ENCODE measurements around the gene ZDHHC8. TPM values are rescaled to one million over a fixed set of nuclear protein-coding genes. Genes with fewer than 3 reads are reported as not detected.

The ZDHHC8 gene
- total RNA-seq, 1 donor from 2014 or later = 100 TPM

- Mint-ChIP-seq H3K4me3 (no peak overlapping the region), H3K9me3 (no peaks in the 10 kb centered on the region), H3K27ac (no peak overlapping the region), H3K27me3 (no peaks in the 10 kb centered on the region), H3K36me3 (ENCODE audit: low read depth) (no peaks in the 10 kb centered on the region), H3K4me1 (no peaks in the 10 kb centered on the region)
- intact Hi-C loops (cut with micrococcal nuclease) = no loop called here
- no peak for DNase-seq
Measured at GRCh38 chr22:20170170-20170569, 38.6 kb downstream of the ZDHHC8 start.

GRCh38 chr22:20171288-20172140 is 39.9 kb downstream of the ZDHHC8 start:
- no peak overlapping the region for H3K4me3 Mint-ChIP-seq
- no peaks in the 10 kb centered on the region for H3K4me1 Mint-ChIP-seq
- no peaks in the 10 kb centered on the region for H3K9me3 Mint-ChIP-seq

GRCh38 chr22:20172141-20172613 is 40.6 kb downstream of the ZDHHC8 start:
- intact Hi-C loops (cut with micrococcal nuclease) = no loop called here
- no peaks in the 10 kb centered on the region for H3K36me3 Mint-ChIP-seq (ENCODE audit: low read depth)
- no peaks in the 10 kb centered on the region for H3K9me3 Mint-ChIP-seq
- H3K4me3 Mint-ChIP-seq = no peak overlapping the region
- H3K27ac Mint-ChIP-seq = no peak overlapping the region
- DNase-seq = no peak
- no peaks in the 10 kb centered on the region for H3K4me1 Mint-ChIP-seq
- H3K27me3 Mint-ChIP-seq = no peaks in the 10 kb centered on the region

More at GRCh38 chr22:20171288-20172140, 39.9 kb downstream of the ZDHHC8 start:
- intact Hi-C loops (cut with micrococcal nuclease) = no loop called here
- no peaks in the 10 kb centered on the region for H3K27me3 Mint-ChIP-seq
- no peak overlapping the region for H3K27ac Mint-ChIP-seq
- no peaks in the 10 kb centered on the region for H3K36me3 Mint-ChIP-seq (ENCODE audit: low read depth)
- DNase-seq = no peak

GRCh38 chr22:20173246-20173645 is 41.6 kb downstream of the ZDHHC8 start:
- Mint-ChIP-seq H3K9me3 (no peaks in the 10 kb centered on the region), H3K27me3 (no peaks in the 10 kb centered on the region), H3K4me3 (no peak overlapping the region), H3K27ac (no peak overlapping the region), H3K4me1 (no peaks in the 10 kb centered on the region), H3K36me3 (ENCODE audit: low read depth) (no peaks in the 10 kb centered on the region)
- no peak for DNase-seq
- intact Hi-C loops (cut with micrococcal nuclease) = no loop called here

GRCh38 chr22:20173772-20174171 is 42.2 kb downstream of the ZDHHC8 start:
- Mint-ChIP-seq H3K4me3 (no peak overlapping the region), H3K27me3 (no peaks in the 10 kb centered on the region), H3K9me3 (no peaks in the 10 kb centered on the region), H3K27ac (no peak overlapping the region), H3K36me3 (ENCODE audit: low read depth) (no peaks in the 10 kb centered on the region), H3K4me1 (no peaks in the 10 kb centered on the region)
- no peak for DNase-seq
- intact Hi-C loops (cut with micrococcal nuclease) = no loop called here

- Mint-ChIP-seq H3K27me3 (no peaks in the 10 kb centered on the region), H3K4me1 (no peaks in the 10 kb centered on the region), H3K36me3 (ENCODE audit: low read depth) (no peaks in the 10 kb centered on the region), H3K27ac (no peak overlapping the region), H3K9me3 (no peaks in the 10 kb centered on the region), H3K4me3 (no peak overlapping the region)
- DNase-seq = no peak
- intact Hi-C loops (cut with micrococcal nuclease) = no loop called here
Measured at GRCh38 chr22:20174785-20175596, 43.4 kb downstream of the ZDHHC8 start.

GRCh38 chr22:20175597-20175900 is 43.9 kb downstream of the ZDHHC8 start:
- no peaks in the 10 kb centered on the region for H3K36me3 Mint-ChIP-seq (ENCODE audit: low read depth)
- H3K27me3 Mint-ChIP-seq = no peaks in the 10 kb centered on the region
- DNase-seq = no peak
- H3K4me1 Mint-ChIP-seq = no peaks in the 10 kb centered on the region
- intact Hi-C loops (cut with micrococcal nuclease) = no loop called here
- H3K9me3 Mint-ChIP-seq = no peaks in the 10 kb centered on the region
- H3K4me3 Mint-ChIP-seq = no peak overlapping the region
- no peak overlapping the region for H3K27ac Mint-ChIP-seq

GRCh38 chr22:20176421-20177085 is 44.9 kb downstream of the ZDHHC8 start:
- H3K27me3 Mint-ChIP-seq = no peaks in the 10 kb centered on the region
- no peaks in the 10 kb centered on the region for H3K36me3 Mint-ChIP-seq (ENCODE audit: low read depth)
- no peak for DNase-seq
- H3K9me3 Mint-ChIP-seq = no peaks in the 10 kb centered on the region
- H3K27ac Mint-ChIP-seq = no peak overlapping the region
- H3K4me1 Mint-ChIP-seq = no peaks in the 10 kb centered on the region
- intact Hi-C loops (cut with micrococcal nuclease) = no loop called here
- no peak overlapping the region for H3K4me3 Mint-ChIP-seq

- H3K27ac Mint-ChIP-seq = no peak overlapping the region
- H3K36me3 Mint-ChIP-seq (ENCODE audit: low read depth) = no peaks in the 10 kb centered on the region
- no peaks in the 10 kb centered on the region for H3K9me3 Mint-ChIP-seq
- H3K4me1 Mint-ChIP-seq = no peaks in the 10 kb centered on the region
- intact Hi-C loops (cut with micrococcal nuclease) = no loop called here
- no peak overlapping the region for H3K4me3 Mint-ChIP-seq
- no peak for DNase-seq
- no peaks in the 10 kb centered on the region for H3K27me3 Mint-ChIP-seq
Measured at GRCh38 chr22:20177217-20177911, 45.8 kb downstream of the ZDHHC8 start.

GRCh38 chr22:20178075-20178914 is 46.7 kb downstream of the ZDHHC8 start:
- Mint-ChIP-seq H3K4me3 (no peak overlapping the region), H3K4me1 (no peaks in the 10 kb centered on the region), H3K9me3 (no peaks in the 10 kb centered on the region), H3K27me3 (no peaks in the 10 kb centered on the region), H3K36me3 (ENCODE audit: low read depth) (no peaks in the 10 kb centered on the region), H3K27ac (no peak overlapping the region)
- no peak for DNase-seq
- intact Hi-C loops (cut with micrococcal nuclease) = no loop called here

- H3K27me3 Mint-ChIP-seq = no peaks in the 10 kb centered on the region
- H3K36me3 Mint-ChIP-seq (ENCODE audit: low read depth) = no peaks in the 10 kb centered on the region
- no peak for DNase-seq
- no peaks in the 10 kb centered on the region for H3K9me3 Mint-ChIP-seq
- intact Hi-C loops (cut with micrococcal nuclease) = no loop called here
- H3K4me1 Mint-ChIP-seq = no peaks in the 10 kb centered on the region
- no peak overlapping the region for H3K27ac Mint-ChIP-seq
- no peak overlapping the region for H3K4me3 Mint-ChIP-seq
Measured at GRCh38 chr22:20178915-20179227, 47.3 kb downstream of the ZDHHC8 start.

GRCh38 chr22:20179455-20180244 is 48.0 kb downstream of the ZDHHC8 start:
- intact Hi-C loops (cut with micrococcal nuclease) = no loop called here
- H3K27ac Mint-ChIP-seq = no peak overlapping the region

More at GRCh38 chr22:20179455-20180244, 48.0 kb downstream of the ZDHHC8 start:
- no peak for DNase-seq
- H3K27me3 Mint-ChIP-seq = no peaks in the 10 kb centered on the region
- no peaks in the 10 kb centered on the region for H3K9me3 Mint-ChIP-seq
- H3K4me1 Mint-ChIP-seq = no peaks in the 10 kb centered on the region
- no peaks in the 10 kb centered on the region for H3K36me3 Mint-ChIP-seq (ENCODE audit: low read depth)
- H3K4me3 Mint-ChIP-seq = no peak overlapping the region

All from activated CD4-positive, alpha-beta T cell treated with anti-CD3 and anti-CD28 coated beads, Interleukin-2, amount 10 ng/mL, durations not matched to agents 24 days and 14 days (primary cell).